ENCODE results near the gene CACNA2D3. TPM values are rescaled to one million over a fixed set of nuclear protein-coding genes. Genes with fewer than 3 reads are reported as not detected.

Gene CACNA2D3
- total and polyA plus RNA-seq, 2 experiments from 2014 or later = 1.1 to 2.5 TPM

GRCh38 chr3:54706738-54707137, 584.4 kb downstream of the CACNA2D3 start:
- Histone ChIP-seq H4K20me1 (ENCODE audit: insufficient read depth, poor library complexity, severe bottlenecking) (no peaks in the 10 kb centered on the region), H3K4me2 (no peak overlapping the region), H3K4me3 (no peak overlapping the region), H3K36me3 (replicated peaks; ENCODE audit: insufficient read depth, low read depth) (no peaks in the 10 kb centered on the region), H3K27ac (no peak overlapping the region), H3K27me3 (no peaks in the 10 kb centered on the region), H3K9me2 (replicated peaks; ENCODE audit: insufficient read depth) (no peaks in the 10 kb centered on the region), H3K79me2 (no peaks in the 10 kb centered on the region), H3K9me3 (ENCODE audit: low read depth) (no peaks in the 10 kb centered on the region), H3K4me1 (ENCODE audit: insufficient read depth) (no peaks in the 10 kb centered on the region), H2AFZ (no peak overlapping the region)
- DNase-seq (ENCODE audit: low spot score) = no peak
- 90% methylated on average over 3 of the region's 3 CpGs for WGBS (ENCODE audit: low lambda C conversion rate, missing lambda C conversion rate)
- TF ChIP-seq EZH2phosphoT487 (IDR thresholded peaks at IDR 0.05; ENCODE audit: low read depth, severe bottlenecking, unreplicated experiment) = no peak
- no peak for TF ChIP-seq EZH2 (IDR thresholded peaks at IDR 0.05; ENCODE audit: borderline replicate concordance)
- no peak for TF ChIP-seq CTCF (IDR thresholded peaks at IDR 0.05; ENCODE audit: poor library complexity)

GRCh38 chr3:54709785-54710184, 587.4 kb downstream of the CACNA2D3 start:
- H3K27me3 ChIP-seq = no peaks in the 10 kb centered on the region
- H3K9me2 ChIP-seq (replicated peaks; ENCODE audit: insufficient read depth) = no peaks in the 10 kb centered on the region
- no peaks in the 10 kb centered on the region for H3K9me3 ChIP-seq (ENCODE audit: low read depth)
- 88% methylated on average over 3 of the region's 3 CpGs for WGBS (ENCODE audit: low lambda C conversion rate, missing lambda C conversion rate)
- TF ChIP-seq EZH2phosphoT487 (IDR thresholded peaks at IDR 0.05; ENCODE audit: low read depth, severe bottlenecking, unreplicated experiment) (no peak), EZH2 (IDR thresholded peaks at IDR 0.05; ENCODE audit: borderline replicate concordance) (no peak), CTCF (IDR thresholded peaks at IDR 0.05; ENCODE audit: poor library complexity) (no peak)
- H3K27ac ChIP-seq = no peak overlapping the region
- H3K79me2 ChIP-seq = no peaks in the 10 kb centered on the region
- no peak overlapping the region for H3K4me3 ChIP-seq
- no peaks in the 10 kb centered on the region for H3K36me3 ChIP-seq (replicated peaks; ENCODE audit: insufficient read depth, low read depth)
- no peaks in the 10 kb centered on the region for H4K20me1 ChIP-seq (ENCODE audit: insufficient read depth, poor library complexity, severe bottlenecking)
- no peak for DNase-seq (ENCODE audit: low spot score)
- no peaks in the 10 kb centered on the region for H3K4me1 ChIP-seq (ENCODE audit: insufficient read depth)
- H3K4me2 ChIP-seq = no peak overlapping the region
- no peak overlapping the region for H2AFZ ChIP-seq

GRCh38 chr3:54710954-54711353, 588.6 kb downstream of the CACNA2D3 start:
- H3K27me3 ChIP-seq = no peaks in the 10 kb centered on the region
- WGBS (ENCODE audit: low lambda C conversion rate, missing lambda C conversion rate) = 63% methylated on average over 5 of the region's 5 CpGs
- H3K27ac ChIP-seq = no peak overlapping the region

More at GRCh38 chr3:54710954-54711353, 588.6 kb downstream of the CACNA2D3 start:
- H3K9me3 ChIP-seq (ENCODE audit: low read depth) = no peaks in the 10 kb centered on the region
- no peak overlapping the region for H2AFZ ChIP-seq
- no peaks in the 10 kb centered on the region for H3K79me2 ChIP-seq
- H4K20me1 ChIP-seq (ENCODE audit: insufficient read depth, poor library complexity, severe bottlenecking) = no peaks in the 10 kb centered on the region
- H3K4me3 ChIP-seq = no peak overlapping the region
- TF ChIP-seq CTCF (IDR thresholded peaks at IDR 0.05; ENCODE audit: poor library complexity) = no peak
- TF ChIP-seq EZH2 (IDR thresholded peaks at IDR 0.05; ENCODE audit: borderline replicate concordance) = no peak
- TF ChIP-seq EZH2phosphoT487 (IDR thresholded peaks at IDR 0.05; ENCODE audit: low read depth, severe bottlenecking, unreplicated experiment) = no peak
- no peaks in the 10 kb centered on the region for H3K9me2 ChIP-seq (replicated peaks; ENCODE audit: insufficient read depth)
- no peaks in the 10 kb centered on the region for H3K4me1 ChIP-seq (ENCODE audit: insufficient read depth)
- no peak for DNase-seq (ENCODE audit: low spot score)
- no peaks in the 10 kb centered on the region for H3K36me3 ChIP-seq (replicated peaks; ENCODE audit: insufficient read depth, low read depth)
- H3K4me2 ChIP-seq = peak overlapping the region; percentile 3

All from hepatocyte (in vitro differentiated cells).